Omental fat pad (tissue), 4 donors: ENCODE measurements around the gene TOR4A. TPM values are rescaled to one million over a fixed set of nuclear protein-coding genes. Genes with fewer than 3 reads are reported as not detected.
A peak's percentile ranks its signal among the peaks of the same experiment; 100 is the strongest.

Experiments used
- ATAC-seq: fragments of 150-250 bp; one replicate; pipeline ENCODE4 v1.9.1; 2016; ENCODE audit warnings: mild to moderate bottlenecking, moderate library complexity; ENCODE audit not compliant: low FRiP score
- DNase-seq: peaks from one replicate; pipeline ENCODE4 v3.0.0-alpha.2; 2019; ENCODE audit warnings: low spot score
- CTCF ChIP-seq, 3 donors: fragments of 450-650 bp; IDR thresholded peaks; one replicate each; pipeline ENCODE4 v1.5.1; 2016 to 2017; ENCODE audit warnings: antibody characterized with exemption in 3 of 3, mild to moderate bottlenecking in 3 of 3, moderate library complexity in 2 of 3
- total RNA-seq, 4 donors: library from RNA; depleted of rRNA; stranded (reverse); fragments of >200 nt; gene quantifications; one replicate each; pipeline ENCODE4 v1.1.0, GENCODE V29; 2016

Gene TOR4A
- total RNA-seq, 4 donors from 2014 or later = 9.8 to 17.7 (median 11.6) TPM

GRCh38 chr9:137297966-137298365 lies 20.4 kb downstream of the TOR4A start:
- DNase-seq (no peak), ATAC-seq (no peak)
- TF ChIP-seq CTCF (IDR thresholded peaks at IDR 0.05) = no peak

GRCh38 chr9:137298401-137299202 lies 21.1 kb downstream of the TOR4A start:
- TF ChIP-seq CTCF (IDR thresholded peaks at IDR 0.05) = no peak
- DNase-seq (no peak), ATAC-seq (no peak)

GRCh38 chr9:137299203-137299565 lies 21.7 kb downstream of the TOR4A start:
- ATAC-seq = no peak
- no peak for DNase-seq
- no peak for TF ChIP-seq CTCF (IDR thresholded peaks at IDR 0.05)

GRCh38 chr9:137299938-137300337 lies 22.4 kb downstream of the TOR4A start:
- DNase-seq (no peak), ATAC-seq (no peak)
- no peak for TF ChIP-seq CTCF (IDR thresholded peaks at IDR 0.05)

- TF ChIP-seq CTCF (IDR thresholded peaks at IDR 0.05) = no peak
- DNase-seq (no peak), ATAC-seq (no peak)
These were observed 23.1 kb downstream of the TOR4A start for GRCh38 chr9:137300567-137301080.

GRCh38 chr9:137301081-137301947 lies 23.8 kb downstream of the TOR4A start:
- TF ChIP-seq CTCF (IDR thresholded peaks at IDR 0.05) = no peak
- ATAC-seq = peak; percentile 25
- no peak for DNase-seq
